ENCODE data around the gene FRRS1L. TPM values are rescaled to one million over a fixed set of nuclear protein-coding genes. Genes with fewer than 3 reads are reported as not detected.

FRRS1L gene
- total RNA-seq, 1 experiment from 2014 or later = not detected

Other genes starting within 250 kb of the FRRS1L start
- gene ELP1, start 233.1 kb downstream of the FRRS1L start, total RNA-seq (2014; rRNA removed; shearing (Covaris generic); ENCODE audit: low replicate concordance) = 34.6 and 49.3 TPM in 2 replicates
- 9.7 and 13.3 TPM in 2 replicates for gene ABITRAM, start 232.8 kb downstream of the FRRS1L start, total RNA-seq (2014; rRNA removed; shearing (Covaris generic); ENCODE audit: low replicate concordance)
- 84.5 and 157 TPM in 2 replicates for gene CTNNAL1, start 153.8 kb downstream of the FRRS1L start, total RNA-seq (2014; rRNA removed; shearing (Covaris generic); ENCODE audit: low replicate concordance)
- 20.0 and 20.5 TPM in 2 replicates for gene TMEM245, start 47.3 kb downstream of the FRRS1L start, total RNA-seq (2014; rRNA removed; shearing (Covaris generic); ENCODE audit: low replicate concordance)
- gene EPB41L4B, start 153.8 kb upstream of the FRRS1L start, total RNA-seq (2014; rRNA removed; shearing (Covaris generic); ENCODE audit: low replicate concordance) = 2.0 and 3.1 TPM in 2 replicates

All from MG63 (cell line).